ENCODE data around the gene THOC7.
A peak's percentile ranks its signal among the peaks of the same experiment; 100 is the strongest.

The THOC7 gene

GRCh38 chr3:63832395-63832794 is 31.2 kb downstream of the THOC7 start:
- no peak for DNase-seq

GRCh38 chr3:63830526-63830925 is 33.1 kb downstream of the THOC7 start:
- DNase-seq: no peak

GRCh38 chr3:63824309-63824708 is 39.3 kb downstream of the THOC7 start:
- no peak for DNase-seq

- no peak for DNase-seq
These were observed 44.5 kb downstream of the THOC7 start, which contains the start of gene C3orf49 for GRCh38 chr3:63819151-63819398. Gene C3orf49 (plus strand): TSS chr3:63819299. CDS start chr3:63819472, 173 bp downstream.

GRCh38 chr3:63818282-63819150 is 45.1 kb downstream of the THOC7 start:
- peak; percentile 1 for DNase-seq

GRCh38 chr3:63817225-63817624 is 46.4 kb downstream of the THOC7 start:
- DNase-seq: no peak

- DNase-seq: no peak
These were observed 49.4 kb downstream of the THOC7 start for GRCh38 chr3:63814237-63814636.

- DNase-seq: no peak
These were observed 54.0 kb downstream of the THOC7 start for GRCh38 chr3:63809607-63810006.

GRCh38 chr3:63808633-63809032 is 55.0 kb downstream of the THOC7 start:
- DNase-seq: no peak

- DNase-seq: no peak
These were observed 55.5 kb downstream of the THOC7 start for GRCh38 chr3:63807961-63808565.

- DNase-seq: no peak
These were observed 59.7 kb downstream of the THOC7 start for GRCh38 chr3:63803911-63804310.

GRCh38 chr3:63800097-63800496 is 63.5 kb downstream of the THOC7 start:
- DNase-seq: no peak

GRCh38 chr3:63798949-63799348 is 64.7 kb downstream of the THOC7 start:
- no peak for DNase-seq

- DNase-seq: no peak
These were observed 65.1 kb downstream of the THOC7 start for GRCh38 chr3:63798544-63798943.

- no peak for DNase-seq
These were observed 68.2 kb downstream of the THOC7 start for GRCh38 chr3:63795438-63795837.

- no peak for DNase-seq
These were observed 71.6 kb downstream of the THOC7 start for GRCh38 chr3:63791974-63792373.
